Stimulated activated CD4-positive, alpha-beta T cell treated with anti-CD3 and anti-CD28 coated beads, Interleukin-4, amount 100 ng/mL, for 4 hours (primary cell): ENCODE results near the gene GAPDHS.

Experiments
- DNase-seq, 2 experiments: peaks; one replicate each; pipeline ENCODE4 v3.0.0-alpha.2; 2020

GAPDHS gene

DNA sequence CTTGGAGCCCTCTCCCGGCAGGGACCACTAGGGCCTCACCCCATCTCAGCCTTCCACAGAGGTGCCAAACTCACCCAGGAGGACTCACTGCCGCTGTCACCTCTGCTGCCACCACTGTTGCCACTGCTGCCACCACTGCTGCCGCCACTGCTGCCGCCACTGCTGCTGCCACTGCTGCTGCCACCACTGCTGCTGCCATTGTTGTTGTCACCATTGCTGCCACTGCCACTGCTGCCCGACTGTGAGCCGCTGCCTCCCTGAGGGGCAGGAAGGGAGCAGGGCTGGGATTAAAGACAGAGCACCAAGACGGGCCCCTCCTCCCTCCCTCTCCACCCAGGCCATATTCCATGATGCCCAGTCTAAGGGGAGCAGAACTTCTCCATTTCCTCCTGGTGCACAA lies 21.9 kb upstream of the GAPDHS start:
- no peak for DNase-seq

DNA sequence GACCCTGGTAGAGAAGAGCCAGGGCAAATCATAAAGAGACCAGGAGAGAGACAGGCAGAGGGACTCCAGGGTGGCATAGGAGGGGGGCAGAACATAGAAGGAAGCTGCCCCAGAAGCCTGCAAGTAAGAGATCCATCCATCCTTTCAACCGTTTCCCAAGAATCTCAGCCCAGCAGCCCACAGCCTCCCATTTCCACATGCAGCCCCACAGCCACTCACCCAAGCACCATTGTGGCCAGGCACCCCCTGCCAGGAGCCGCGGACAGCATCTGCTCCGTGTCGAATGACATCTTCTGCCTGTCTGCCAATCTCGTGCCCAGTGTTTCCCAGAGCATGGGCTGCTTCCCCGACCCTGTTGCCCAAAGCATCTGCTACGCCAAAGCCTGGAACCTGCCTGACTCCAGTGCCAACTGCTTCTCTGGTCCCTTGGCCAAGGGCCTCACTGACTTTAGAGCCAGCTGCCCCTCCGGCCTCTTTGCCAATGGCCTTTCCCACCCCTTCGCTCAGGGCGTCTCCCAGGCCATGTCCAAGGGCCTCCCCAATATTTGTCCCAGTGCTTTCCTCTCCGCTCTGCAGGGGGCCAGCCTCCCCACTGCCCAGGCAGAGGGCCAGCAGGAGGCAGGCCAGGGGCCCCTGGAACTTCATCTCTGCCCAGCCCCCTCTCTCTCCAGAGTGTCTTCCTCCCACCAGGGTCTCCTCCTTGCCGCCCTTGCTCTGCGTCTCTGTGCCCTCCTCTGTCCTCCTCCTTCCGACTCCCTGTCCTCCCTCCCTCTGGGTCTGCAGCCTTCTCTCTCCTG lies 20.2 kb upstream of the GAPDHS start:
- no peak for DNase-seq

GRCh38 chr19:35513628-35514281 lies 19.5 kb upstream of the GAPDHS start, which contains the start of gene DMKN:
DMKN (minus strand) TSS chr19:35513649; CDS start chr19:35513475, 174 bp downstream.
- no peak for DNase-seq

GRCh38 chr19:35514282-35514809 lies 18.9 kb upstream of the GAPDHS start:
- DNase-seq = no peak

- no peak for DNase-seq
Measured at GRCh38 chr19:35516310-35516709, 16.9 kb upstream of the GAPDHS start.

GRCh38 chr19:35517342-35517741 lies 15.9 kb upstream of the GAPDHS start:
- no peak for DNase-seq

DNA sequence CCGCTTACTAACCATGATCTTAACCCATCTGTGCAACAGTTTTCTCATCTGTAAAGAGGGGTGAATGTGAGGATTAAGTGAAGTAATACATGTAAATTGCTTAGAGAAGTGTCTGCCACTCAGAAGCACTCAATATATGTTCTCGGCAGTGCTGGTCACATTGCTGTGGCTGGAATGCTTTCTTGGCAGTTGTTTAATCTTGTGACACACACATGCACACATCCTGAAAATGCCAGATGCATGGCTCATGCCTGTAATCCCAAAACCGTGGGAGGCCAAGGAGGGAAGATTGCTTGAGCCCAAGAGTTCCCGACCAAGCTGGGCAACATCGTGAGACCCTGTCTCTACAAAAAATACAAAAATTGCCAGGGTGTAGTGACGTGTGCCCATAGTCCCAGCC lies 14.9 kb upstream of the GAPDHS start:
- no peak for DNase-seq

DNA sequence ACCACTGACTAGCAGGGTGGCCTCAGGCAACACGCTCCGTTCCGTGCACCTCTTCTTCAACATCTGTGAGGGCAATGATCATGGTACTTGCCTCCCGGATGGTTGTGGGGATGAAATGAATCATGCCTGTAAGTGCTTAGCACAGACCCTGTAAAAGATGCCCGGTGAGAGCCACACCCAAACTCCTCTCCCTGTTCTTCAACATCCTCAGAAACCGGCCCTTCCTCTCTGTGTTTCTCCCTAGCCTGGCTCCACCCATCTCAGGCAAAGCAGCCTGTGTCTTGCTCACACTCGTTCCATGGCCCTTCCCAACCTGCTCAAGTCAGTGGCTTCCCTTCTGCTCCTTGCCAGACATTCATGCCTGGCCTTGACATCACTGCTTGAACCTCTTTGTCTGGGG lies 14.0 kb upstream of the GAPDHS start:
- no peak for DNase-seq

DNA sequence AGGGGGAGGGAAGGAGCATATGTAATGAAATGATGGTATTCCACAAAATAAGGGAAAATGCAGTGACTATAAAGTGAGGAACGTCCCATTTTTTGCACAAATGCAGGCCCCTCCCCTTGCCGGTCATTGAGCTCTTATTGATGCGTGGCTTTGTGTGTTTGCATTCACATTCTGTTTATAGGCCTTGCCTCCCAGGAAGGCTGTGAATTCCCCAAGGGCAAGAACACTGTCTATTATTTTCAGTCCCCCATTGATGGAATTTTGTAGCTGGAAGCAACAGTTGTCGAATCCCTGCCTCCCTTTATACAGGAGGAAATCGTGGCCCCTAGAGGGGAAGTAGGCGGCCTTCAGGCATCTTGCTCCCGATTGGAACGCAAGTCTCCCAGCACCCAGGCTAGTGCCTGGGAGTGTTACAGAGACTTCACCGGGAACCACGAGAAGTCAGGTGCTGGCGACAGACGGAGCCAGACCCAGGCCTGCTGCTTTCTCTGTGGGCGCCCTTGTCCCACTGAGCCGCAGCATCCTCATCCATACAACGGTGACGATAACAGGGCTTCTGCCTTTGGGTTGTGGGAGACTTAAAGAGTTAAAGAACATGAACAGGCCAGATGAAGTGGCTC lies 12.0 kb upstream of the GAPDHS start:
- no peak for DNase-seq

- no peak for DNase-seq
Measured at GRCh38 chr19:35522745-35523327, 10.4 kb upstream of the GAPDHS start.

DNA sequence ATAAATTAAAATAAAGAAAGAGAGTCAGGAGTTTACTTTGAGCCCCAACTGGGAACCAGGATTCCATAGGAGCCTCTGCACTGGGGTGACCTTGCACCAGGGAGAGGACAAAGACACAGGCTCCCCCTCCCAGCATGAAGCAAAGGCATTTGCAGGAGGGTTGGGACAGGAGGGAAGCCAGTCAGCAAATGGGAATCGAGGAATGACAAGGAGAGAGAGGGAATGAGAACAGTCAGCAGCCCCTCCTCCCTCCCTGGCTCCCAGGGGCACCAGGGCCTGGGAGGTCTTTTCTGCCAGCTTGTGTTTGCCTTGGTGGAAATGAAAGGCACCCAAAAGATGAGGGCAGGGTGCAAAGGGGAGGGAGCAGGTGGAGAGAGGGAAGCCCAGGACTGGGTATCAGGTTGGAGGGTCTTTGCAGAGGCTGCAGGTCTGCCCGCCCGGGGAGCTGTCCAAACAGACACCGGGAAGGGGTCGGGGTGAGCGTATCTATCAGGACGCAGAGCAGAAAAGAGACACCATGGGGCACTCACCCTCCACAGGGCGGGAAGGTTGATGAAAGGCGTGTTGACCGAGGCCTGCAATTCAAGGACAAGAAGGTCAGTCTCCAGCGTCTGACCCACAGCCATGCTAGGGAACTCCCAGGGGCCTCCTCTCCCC lies 8.9 kb upstream of the GAPDHS start:
- DNase-seq = no peak

- DNase-seq = no peak
Measured at GRCh38 chr19:35525873-35526272, 7.4 kb upstream of the GAPDHS start.

GRCh38 chr19:35528218-35529038 lies 4.8 kb upstream of the GAPDHS start, which contains the start of gene SBSN:
SBSN (minus strand) TSS chr19:35528311; CDS start chr19:35528281, 30 bp downstream.
- DNase-seq = no peak

DNA sequence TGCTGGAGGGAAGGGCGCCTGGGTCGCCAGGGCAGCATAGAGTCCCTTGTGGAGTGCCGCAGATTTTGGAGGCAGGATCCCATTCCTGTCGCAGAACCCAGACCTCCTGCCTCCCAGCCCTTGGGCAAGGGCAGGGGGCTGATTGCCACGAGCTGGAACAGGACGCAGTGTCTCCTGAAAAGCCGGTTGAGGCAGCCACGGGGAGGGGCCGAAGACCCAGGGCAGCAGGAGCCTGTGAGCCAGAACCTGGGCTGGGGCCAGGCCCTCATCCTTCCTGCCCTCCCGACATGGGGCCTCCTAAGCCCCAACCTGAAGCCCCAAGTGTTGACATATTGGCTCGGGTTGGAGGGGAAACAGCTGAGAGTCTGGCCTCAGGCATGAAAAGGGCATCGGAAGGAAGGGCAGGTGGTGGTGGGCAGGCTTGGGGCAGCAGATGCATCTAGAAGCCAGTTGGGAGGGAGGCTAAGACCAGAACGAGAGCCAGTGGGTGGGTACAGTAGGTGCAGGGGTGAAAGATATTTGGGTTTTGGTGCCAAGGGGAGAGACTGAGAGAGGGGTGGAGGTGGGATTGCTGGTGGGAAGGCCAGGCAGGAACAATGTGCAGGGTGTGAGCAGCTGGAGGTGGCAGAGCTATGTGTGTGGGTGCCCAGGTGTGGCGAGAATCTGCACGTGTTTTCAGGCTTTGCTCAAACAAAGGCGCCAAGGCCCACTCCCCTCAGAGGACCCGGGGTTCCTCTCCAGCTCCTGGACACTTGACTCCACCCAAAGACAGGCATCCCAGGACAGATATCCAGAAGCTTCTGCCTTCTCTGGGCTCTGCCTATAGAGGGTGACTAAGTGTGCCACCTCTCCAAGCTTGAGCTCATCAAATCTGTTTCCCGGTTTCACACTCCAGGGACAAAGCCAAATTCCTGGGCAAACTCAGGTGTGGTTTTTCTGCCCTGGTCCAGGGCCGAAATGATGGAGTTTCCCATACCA lies 3.7 kb upstream of the GAPDHS start:
- DNase-seq = no peak

- DNase-seq = no peak
Measured at GRCh38 chr19:35531291-35531690, 2.0 kb upstream of the GAPDHS start.

- DNase-seq = peak; percentile 27 to 31
Measured at GRCh38 chr19:35533822-35534392, 651 bp downstream of the GAPDHS start.

DNA sequence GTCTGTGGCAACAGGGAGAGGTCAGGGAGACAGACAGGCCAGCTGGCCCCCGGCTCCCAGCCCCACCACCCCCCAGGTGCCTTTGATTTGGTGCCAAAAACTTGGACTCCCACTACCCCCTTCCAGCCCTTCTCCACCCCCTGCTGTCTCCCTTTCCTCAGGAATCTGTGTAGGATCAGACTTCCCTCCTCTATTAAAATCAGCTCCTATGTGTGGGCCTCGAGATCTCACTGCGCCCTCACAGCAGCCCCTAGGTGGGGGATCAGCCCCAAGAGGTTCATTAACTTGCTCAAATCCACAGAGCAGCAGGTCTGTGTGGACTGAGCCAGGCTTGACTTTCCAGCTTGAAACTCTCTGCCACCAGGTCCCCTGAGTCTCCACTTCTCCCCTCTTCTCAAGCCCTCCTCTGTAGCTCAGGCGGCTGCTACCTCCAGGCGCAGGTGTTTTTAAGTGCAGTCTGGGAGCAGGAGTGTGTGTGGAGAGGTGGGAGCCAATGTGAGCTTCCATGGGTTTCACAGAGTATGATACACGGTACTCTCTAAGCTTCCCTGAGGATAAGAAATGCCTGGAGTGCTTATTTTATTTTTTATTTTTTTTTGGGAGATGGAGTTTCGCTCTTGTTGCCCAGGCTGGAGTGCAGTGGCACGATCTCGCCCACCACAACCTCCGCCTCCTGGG lies 1.7 kb downstream of the GAPDHS start:
- DNase-seq = no peak

DNA sequence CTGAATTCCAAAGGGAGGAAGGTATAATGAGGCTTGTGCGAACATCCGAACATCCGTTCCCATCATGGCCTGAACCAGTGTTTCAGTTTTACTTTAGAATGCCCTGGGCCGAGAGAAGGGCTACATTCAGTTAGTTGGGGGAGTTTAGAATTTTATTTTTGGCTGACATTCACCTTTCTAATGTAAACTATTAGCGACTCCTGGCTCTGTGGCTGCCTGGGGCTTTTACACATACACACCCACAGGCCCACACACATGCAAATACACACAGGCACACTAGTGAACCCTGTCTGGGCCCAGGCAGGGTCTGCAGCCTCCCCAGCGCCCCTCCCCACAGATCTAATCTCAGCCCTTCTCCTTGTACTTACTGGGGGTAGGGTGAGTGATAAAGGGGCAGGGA lies 6.1 kb downstream of the GAPDHS start:
- DNase-seq = no peak

GRCh38 chr19:35539850-35540249 lies 6.6 kb downstream of the GAPDHS start:
- no peak for DNase-seq
